ENCODE measurements around the gene COL23A1. TPM values are rescaled to one million over a fixed set of nuclear protein-coding genes. Genes with fewer than 3 reads are reported as not detected.
"Not testable (repeated sequence)": the region's sequence is repeated elsewhere in the genome, so short reads cannot be mapped to it uniquely, and the experiment has no call there.

COL23A1 gene
- polyA plus RNA-seq, 3 donors: 0.11 to 0.21 TPM; not detected in 1

GRCh38 chr5:178586396-178586795 lies 3.8 kb downstream of the COL23A1 start:
- Mint-ChIP-seq H3K27ac (peak overlapping the region in 1 of 7 donors; percentile 9), H3K36me3 (peaks cover 0 to 3% of the 10 kb centered on the region in 2 donors), H3K9me3 (peaks cover 0 to 10% (median 3%) of the 10 kb centered on the region in 7 donors), H3K4me3 (no peak overlapping the region), H3K4me1 (peaks cover 20% of the 10 kb centered on the region), H3K27me3 (ENCODE audit: low read depth in 3 of 3) (peaks cover 21 to 25% (median 22%) of the 10 kb centered on the region in 3 donors)
- Histone ChIP-seq H4K20me1 (ENCODE audit: insufficient read depth, low read length) (no peaks in the 10 kb centered on the region), H3K27me3 (ENCODE audit: control insufficient read depth in 2 of 2, insufficient read depth in 2 of 2, low read length in 2 of 2) (peaks cover 5 to 6% of the 10 kb centered on the region in 2 donors), H2AFZ (ENCODE audit: insufficient read depth, low read depth, low read length, poor library complexity, severe bottlenecking) (no peak overlapping the region), H3K36me3 (replicated peaks in 1 of 2; ENCODE audit: control insufficient read depth in 1 of 2, insufficient read depth in 2 of 2, low read length in 2 of 2) (no peaks in the 10 kb centered on the region), H3K79me2 (ENCODE audit: insufficient read depth, low read length) (peaks cover 4% of the 10 kb centered on the region), H3K4me2 (replicated peaks; ENCODE audit: extremely low read depth, low read length, poor library complexity, severe bottlenecking) (no peak overlapping the region), H3K9me3 (replicated peaks in 1 of 2; ENCODE audit: control insufficient read depth in 1 of 2, insufficient read depth in 1 of 2, low read length in 2 of 2) (peaks cover 0 to 6% of the 10 kb centered on the region in 2 donors), H3K4me3 (replicated peaks in 1 of 3; ENCODE audit: low read depth in 2 of 3, low read length in 3 of 3) (no peak overlapping the region), H3K4me1 (ENCODE audit: control insufficient read depth in 1 of 2, insufficient read depth in 2 of 2, low read length in 2 of 2) (peaks cover 19 to 33% of the 10 kb centered on the region in 2 donors), H3K27ac (ENCODE audit: low read depth in 1 of 2, low read length in 2 of 2) (no peak overlapping the region), H3K9ac (ENCODE audit: insufficient read depth, low read length, poor library complexity, severe bottlenecking) (no peak overlapping the region)
- TF ChIP-seq CTCF (IDR thresholded peaks at IDR 0.05): no peak
- no peak for DNase-seq
- 100% methylated on average over 1 of the region's 2 CpGs for WGBS (ENCODE audit: insufficient coverage)
- intact Hi-C loops (cut with micrococcal nuclease): no loop called here

- H3K4me3 Mint-ChIP-seq; H3K9me3 ChIP-seq (replicated peaks in 1 of 2; ENCODE audit: control insufficient read depth in 1 of 2, insufficient read depth in 1 of 2, low read length in 2 of 2); H3K9ac ChIP-seq (ENCODE audit: insufficient read depth, low read length, poor library complexity, severe bottlenecking); H3K4me3 ChIP-seq (replicated peaks in 1 of 3; ENCODE audit: low read depth in 2 of 3, low read length in 3 of 3); H3K27ac Mint-ChIP-seq; H3K79me2 ChIP-seq (ENCODE audit: insufficient read depth, low read length); H3K27ac ChIP-seq (ENCODE audit: low read depth in 1 of 2, low read length in 2 of 2); H2AFZ ChIP-seq (ENCODE audit: insufficient read depth, low read depth, low read length, poor library complexity, severe bottlenecking); intact Hi-C loops (cut with micrococcal nuclease); H4K20me1 ChIP-seq (ENCODE audit: insufficient read depth, low read length); H3K9me3 Mint-ChIP-seq; H3K4me2 ChIP-seq (replicated peaks; ENCODE audit: extremely low read depth, low read length, poor library complexity, severe bottlenecking); H3K36me3 ChIP-seq (replicated peaks in 1 of 2; ENCODE audit: control insufficient read depth in 1 of 2, insufficient read depth in 2 of 2, low read length in 2 of 2); H3K27me3 ChIP-seq (ENCODE audit: control insufficient read depth in 2 of 2, insufficient read depth in 2 of 2, low read length in 2 of 2); H3K36me3 Mint-ChIP-seq: not testable (repeated sequence)
- peak in 2 of 3 donors; percentile 15 to 28 for DNase-seq
- H3K4me1 ChIP-seq (ENCODE audit: control insufficient read depth in 1 of 2, insufficient read depth in 2 of 2, low read length in 2 of 2): peaks cover 19 to 26% of the 10 kb centered on the region in 2 donors
- H3K4me1 Mint-ChIP-seq: peaks cover 14% of the 10 kb centered on the region
- 85% methylated on average over 11 of the region's 11 CpGs for WGBS (ENCODE audit: insufficient coverage)
- H3K27me3 Mint-ChIP-seq (ENCODE audit: low read depth in 3 of 3): peaks cover 13 to 17% (median 14%) of the 10 kb centered on the region in 3 donors
Measured at GRCh38 chr5:178585421-178585820, 4.8 kb downstream of the COL23A1 start.
